ENCODE data around the gene PERM1. TPM values are rescaled to one million over a fixed set of nuclear protein-coding genes. Genes with fewer than 3 reads are reported as not detected.
A peak's percentile ranks its signal among the peaks of the same experiment; 100 is the strongest.

The PERM1 gene
- total and polyA plus RNA-seq, 2 of the 13 experiments (the other 11 are each of a cell fraction or from before 2014, with no cell fraction given): 0.04 to 0.29 TPM

- TF ChIP-seq, protein P1, sequence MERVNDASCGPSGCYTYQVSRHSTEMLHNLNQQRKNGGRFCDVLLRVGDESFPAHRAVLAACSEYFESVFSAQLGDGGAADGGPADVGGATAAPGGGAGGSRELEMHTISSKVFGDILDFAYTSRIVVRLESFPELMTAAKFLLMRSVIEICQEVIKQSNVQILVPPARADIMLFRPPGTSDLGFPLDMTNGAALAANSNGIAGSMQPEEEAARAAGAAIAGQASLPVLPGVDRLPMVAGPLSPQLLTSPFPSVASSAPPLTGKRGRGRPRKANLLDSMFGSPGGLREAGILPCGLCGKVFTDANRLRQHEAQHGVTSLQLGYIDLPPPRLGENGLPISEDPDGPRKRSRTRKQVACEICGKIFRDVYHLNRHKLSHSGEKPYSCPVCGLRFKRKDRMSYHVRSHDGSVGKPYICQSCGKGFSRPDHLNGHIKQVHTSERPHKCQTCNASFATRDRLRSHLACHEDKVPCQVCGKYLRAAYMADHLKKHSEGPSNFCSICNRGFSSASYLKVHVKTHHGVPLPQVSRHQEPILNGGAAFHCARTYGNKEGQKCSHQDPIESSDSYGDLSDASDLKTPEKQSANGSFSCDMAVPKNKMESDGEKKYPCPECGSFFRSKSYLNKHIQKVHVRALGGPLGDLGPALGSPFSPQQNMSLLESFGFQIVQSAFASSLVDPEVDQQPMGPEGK (CRISPR knock-in tag; IDR thresholded peaks at IDR 0.05): peak; percentile 60; the same call in 1 of the 2 replicates
- TF ChIP-seq ARHGAP35 (CRISPR knock-in tag; IDR thresholded peaks at IDR 0.05; ENCODE audit: borderline replicate concordance) (no peak), ZNF878 (CRISPR knock-in tag; IDR thresholded peaks at IDR 0.05) (no peak), AGO2 (optimal IDR thresholded peaks at IDR 0.05; ENCODE audit: low read depth, low read length) (peak; percentile 79), ZNF879 (CRISPR knock-in tag; IDR thresholded peaks at IDR 0.05) (no peak), RFX5 (IDR thresholded peaks at IDR 0.05; ENCODE audit: low read depth, low read length) (no peak), CREB1 (IDR thresholded peaks at IDR 0.05) (no peak), CREB1 (CRISPR knock-in tag; IDR thresholded peaks at IDR 0.05) (no peak), ZNF720 (CRISPR knock-in tag; IDR thresholded peaks at IDR 0.05) (no peak), TBX3 (IDR thresholded peaks at IDR 0.05; ENCODE audit: borderline replicate concordance) (no peak), JUND (CRISPR knock-in tag; IDR thresholded peaks at IDR 0.05) (0 out of 2 replicates have a peak, but pooled peaks have one; percentile 31), RFX1 (IDR thresholded peaks at IDR 0.05) (no peak), ZBTB7A (CRISPR knock-in tag; IDR thresholded peaks at IDR 0.05) (peak; percentile 80; the same call in 1 of the 2 replicates), RNF219 (CRISPR knock-in tag; IDR thresholded peaks at IDR 0.05) (no peak), BHLHE40 (IDR thresholded peaks at IDR 0.05; ENCODE audit: low read length) (no peak), ZSCAN31 (CRISPR knock-in tag; IDR thresholded peaks at IDR 0.05; ENCODE audit: low read depth) (no peak), RBFOX2 (IDR thresholded peaks at IDR 0.05; ENCODE audit: low read depth, low read length) (peak; percentile 69), MTA1 (CRISPR knock-in tag; IDR thresholded peaks at IDR 0.05; ENCODE audit: borderline replicate concordance) (peak; percentile 75; the same call in 1 of the 2 replicates)
- TF ChIP-seq, protein P2, sequence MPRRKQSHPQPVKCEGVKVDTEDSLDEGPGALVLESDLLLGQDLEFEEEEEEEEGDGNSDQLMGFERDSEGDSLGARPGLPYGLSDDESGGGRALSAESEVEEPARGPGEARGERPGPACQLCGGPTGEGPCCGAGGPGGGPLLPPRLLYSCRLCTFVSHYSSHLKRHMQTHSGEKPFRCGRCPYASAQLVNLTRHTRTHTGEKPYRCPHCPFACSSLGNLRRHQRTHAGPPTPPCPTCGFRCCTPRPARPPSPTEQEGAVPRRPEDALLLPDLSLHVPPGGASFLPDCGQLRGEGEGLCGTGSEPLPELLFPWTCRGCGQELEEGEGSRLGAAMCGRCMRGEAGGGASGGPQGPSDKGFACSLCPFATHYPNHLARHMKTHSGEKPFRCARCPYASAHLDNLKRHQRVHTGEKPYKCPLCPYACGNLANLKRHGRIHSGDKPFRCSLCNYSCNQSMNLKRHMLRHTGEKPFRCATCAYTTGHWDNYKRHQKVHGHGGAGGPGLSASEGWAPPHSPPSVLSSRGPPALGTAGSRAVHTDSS (CRISPR knock-in tag; conservative IDR thresholded peaks at IDR 0.05): no peak
- TF ChIP-seq, protein P3, sequence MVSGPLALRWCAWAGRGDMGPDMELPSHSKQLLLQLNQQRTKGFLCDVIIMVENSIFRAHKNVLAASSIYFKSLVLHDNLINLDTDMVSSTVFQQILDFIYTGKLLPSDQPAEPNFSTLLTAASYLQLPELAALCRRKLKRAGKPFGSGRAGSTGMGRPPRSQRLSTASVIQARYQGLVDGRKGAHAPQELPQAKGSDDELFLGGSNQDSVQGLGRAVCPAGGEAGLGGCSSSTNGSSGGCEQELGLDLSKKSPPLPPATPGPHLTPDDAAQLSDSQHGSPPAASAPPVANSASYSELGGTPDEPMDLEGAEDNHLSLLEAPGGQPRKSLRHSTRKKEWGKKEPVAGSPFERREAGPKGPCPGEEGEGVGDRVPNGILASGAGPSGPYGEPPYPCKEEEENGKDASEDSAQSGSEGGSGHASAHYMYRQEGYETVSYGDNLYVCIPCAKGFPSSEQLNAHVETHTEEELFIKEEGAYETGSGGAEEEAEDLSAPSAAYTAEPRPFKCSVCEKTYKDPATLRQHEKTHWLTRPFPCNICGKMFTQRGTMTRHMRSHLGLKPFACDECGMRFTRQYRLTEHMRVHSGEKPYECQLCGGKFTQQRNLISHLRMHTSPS (CRISPR knock-in tag; IDR thresholded peaks at IDR 0.05; ENCODE audit: low read depth): peak; percentile 76; the same call in 1 of the 2 replicates
- TF ChIP-seq, protein P4, sequence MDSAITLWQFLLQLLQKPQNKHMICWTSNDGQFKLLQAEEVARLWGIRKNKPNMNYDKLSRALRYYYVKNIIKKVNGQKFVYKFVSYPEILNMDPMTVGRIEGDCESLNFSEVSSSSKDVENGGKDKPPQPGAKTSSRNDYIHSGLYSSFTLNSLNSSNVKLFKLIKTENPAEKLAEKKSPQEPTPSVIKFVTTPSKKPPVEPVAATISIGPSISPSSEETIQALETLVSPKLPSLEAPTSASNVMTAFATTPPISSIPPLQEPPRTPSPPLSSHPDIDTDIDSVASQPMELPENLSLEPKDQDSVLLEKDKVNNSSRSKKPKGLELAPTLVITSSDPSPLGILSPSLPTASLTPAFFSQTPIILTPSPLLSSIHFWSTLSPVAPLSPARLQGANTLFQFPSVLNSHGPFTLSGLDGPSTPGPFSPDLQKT (CRISPR knock-in tag; IDR thresholded peaks at IDR 0.05; ENCODE audit: borderline replicate concordance): no peak
Measured at GRCh38 chr1:1024771-1025699, 43.1 kb upstream of the PERM1 start (continued).
